GM13976 (cell line): ENCODE measurements around the gene DLEC1.

Source experiments
- DNase-seq: peaks from one replicate; pipeline ENCODE4 v3.0.0; 2012; ENCODE audit warnings: low spot score
- CTCF ChIP-seq: IDR thresholded peaks from 2 replicates; pipeline ENCODE4 v1.5.1; 2012; ENCODE audit warnings: borderline replicate concordance, mild to moderate bottlenecking; ENCODE audit not compliant: insufficient read depth; ENCODE audit errors: extremely low read depth, missing control alignments, control extremely low read depth
- in situ Hi-C: fragments of 300-500 bp; cut with MboI; formaldehyde crosslinking; loops from one replicate; pipeline ENCODE4 v1.12.0; 2022; ENCODE audit warnings: low sequenced_read_pairs, mixed read lengths, inconsistent platforms; ENCODE audit not compliant: unreplicated experiment

Gene DLEC1

GRCh38 chr3:38039899-38040261, 872 bp downstream of the DLEC1 start:
- in situ Hi-C loops, result no loop called here

GRCh38 chr3:38040401-38040800, 1.4 kb downstream of the DLEC1 start:
- in situ Hi-C loops, result no loop called here
- no peak for DNase-seq
- no peak for TF ChIP-seq CTCF

More at GRCh38 chr3:38039899-38040261, 872 bp downstream of the DLEC1 start:
- peak; percentile 66 for DNase-seq
- TF ChIP-seq CTCF, result peak; percentile 20

GRCh38 chr3:38043486-38043885, 4.5 kb downstream of the DLEC1 start:
- in situ Hi-C loops, result no loop called here
- no peak for DNase-seq
- TF ChIP-seq CTCF, result no peak

GRCh38 chr3:38046027-38046426, 7.0 kb downstream of the DLEC1 start:
- in situ Hi-C loops, result no loop called here
- TF ChIP-seq CTCF, result no peak
- no peak for DNase-seq

- no peak for DNase-seq
- no peak for TF ChIP-seq CTCF
- in situ Hi-C loops, result no loop called here
Observed at GRCh38 chr3:38046821-38047220, 7.8 kb downstream of the DLEC1 start.

- no peak for DNase-seq
- no peak for TF ChIP-seq CTCF
- in situ Hi-C loops, result no loop called here
Observed at GRCh38 chr3:38047896-38048295, 8.9 kb downstream of the DLEC1 start.
